Measurements from ENCODE around the gene GLRX5.

GRCh38 chr14:95490727-95491451 is 44.0 kb upstream of the GLRX5 start:
- TF ChIP-seq POLR2AphosphoS5 (IDR thresholded peaks at IDR 0.05; ENCODE audit: low read depth, low read length) (no peak), ZFX (IDR thresholded peaks at IDR 0.05) (no peak), CTCF (IDR thresholded peaks at IDR 0.05 in 2 of 3, conservative IDR thresholded peaks at IDR 0.05 in 1 of 3; ENCODE audit: borderline replicate concordance in 1 of 3, insufficient read depth in 1 of 3, low read depth in 2 of 3, low read length in 2 of 3) (no peak)
